ENCODE data around the gene PKHD1. TPM values are rescaled to one million over a fixed set of nuclear protein-coding genes. Genes with fewer than 3 reads are reported as not detected.
"Not testable (repeated sequence)": the region's sequence is repeated elsewhere in the genome, so short reads cannot be mapped to it uniquely, and the experiment has no call there.

PKHD1 gene
- total RNA-seq, 6 experiments from 2014 or later, result 1.2 to 3.0 (median 2.3) TPM

DNA sequence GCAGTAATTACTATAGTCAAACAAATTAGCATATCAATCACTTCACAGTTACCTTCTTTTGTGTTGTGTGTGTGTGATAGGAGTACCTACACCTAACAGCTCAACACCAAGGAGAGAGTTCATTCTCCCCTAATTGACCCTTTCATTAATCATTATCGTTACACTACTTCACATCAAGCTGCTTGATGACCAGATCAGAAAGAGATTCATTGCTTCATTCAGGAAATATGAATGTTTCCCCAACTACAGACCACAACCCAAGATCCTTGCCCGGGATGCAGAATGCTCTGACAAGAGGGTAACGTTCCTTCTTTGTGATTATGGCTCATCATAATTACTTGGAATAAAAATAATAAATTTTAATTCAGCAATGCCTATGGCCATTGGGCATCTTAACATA is 132.7 kb downstream of the PKHD1 start:
- Histone ChIP-seq H3K4me3 (no peak overlapping the region), H3K27ac (no peak overlapping the region), H3K4me1 (no peaks in the 10 kb centered on the region), H3K36me3 (no peaks in the 10 kb centered on the region), H3K9me3 (no peaks in the 10 kb centered on the region), H3K27me3 (no peaks in the 10 kb centered on the region)
- no peak for DNase-seq
- no peak for ATAC-seq
- TF ChIP-seq, protein P1, sequence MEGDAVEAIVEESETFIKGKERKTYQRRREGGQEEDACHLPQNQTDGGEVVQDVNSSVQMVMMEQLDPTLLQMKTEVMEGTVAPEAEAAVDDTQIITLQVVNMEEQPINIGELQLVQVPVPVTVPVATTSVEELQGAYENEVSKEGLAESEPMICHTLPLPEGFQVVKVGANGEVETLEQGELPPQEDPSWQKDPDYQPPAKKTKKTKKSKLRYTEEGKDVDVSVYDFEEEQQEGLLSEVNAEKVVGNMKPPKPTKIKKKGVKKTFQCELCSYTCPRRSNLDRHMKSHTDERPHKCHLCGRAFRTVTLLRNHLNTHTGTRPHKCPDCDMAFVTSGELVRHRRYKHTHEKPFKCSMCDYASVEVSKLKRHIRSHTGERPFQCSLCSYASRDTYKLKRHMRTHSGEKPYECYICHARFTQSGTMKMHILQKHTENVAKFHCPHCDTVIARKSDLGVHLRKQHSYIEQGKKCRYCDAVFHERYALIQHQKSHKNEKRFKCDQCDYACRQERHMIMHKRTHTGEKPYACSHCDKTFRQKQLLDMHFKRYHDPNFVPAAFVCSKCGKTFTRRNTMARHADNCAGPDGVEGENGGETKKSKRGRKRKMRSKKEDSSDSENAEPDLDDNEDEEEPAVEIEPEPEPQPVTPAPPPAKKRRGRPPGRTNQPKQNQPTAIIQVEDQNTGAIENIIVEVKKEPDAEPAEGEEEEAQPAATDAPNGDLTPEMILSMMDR (IDR thresholded peaks at IDR 0.05), result no peak
- TF ChIP-seq POLR2A (IDR thresholded peaks at IDR 0.05), result no peak
- intact Hi-C loops (cut with DNase I), result no loop called here
- WGBS (ENCODE audit: insufficient coverage, low coverage, low lambda C conversion rate, missing lambda C conversion rate), result 52% methylated on average over 3 of the region's 3 CpGs

DNA sequence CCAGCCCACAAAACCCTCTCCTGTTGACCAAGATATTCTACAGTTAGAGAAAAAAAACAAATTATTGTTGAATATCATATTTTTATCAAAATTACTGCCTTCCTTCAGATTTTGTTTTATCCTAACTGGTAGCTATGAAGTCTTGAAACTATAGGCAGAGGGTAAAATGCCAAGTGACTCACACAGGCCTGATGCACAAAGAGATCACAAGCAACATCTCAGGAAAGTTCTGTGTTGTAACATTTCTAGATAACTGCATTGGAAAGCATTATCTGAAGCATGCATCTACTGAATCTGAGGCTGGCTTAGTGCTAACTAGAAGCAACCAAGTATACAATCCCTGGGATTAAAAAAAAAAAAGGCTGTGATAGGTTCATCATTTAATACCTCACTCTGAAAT is 134.2 kb downstream of the PKHD1 start:
- Histone ChIP-seq H3K27ac (no peak overlapping the region), H3K4me3 (no peak overlapping the region), H3K27me3 (no peaks in the 10 kb centered on the region), H3K9me3 (no peaks in the 10 kb centered on the region), H3K4me1 (no peaks in the 10 kb centered on the region), H3K36me3 (no peaks in the 10 kb centered on the region)
- intact Hi-C loops (cut with DNase I), result no loop called here
- TF ChIP-seq, protein P1 (IDR thresholded peaks at IDR 0.05), result no peak
- TF ChIP-seq POLR2A (IDR thresholded peaks at IDR 0.05), result no peak
- no peak for DNase-seq
- no peak for ATAC-seq

DNA sequence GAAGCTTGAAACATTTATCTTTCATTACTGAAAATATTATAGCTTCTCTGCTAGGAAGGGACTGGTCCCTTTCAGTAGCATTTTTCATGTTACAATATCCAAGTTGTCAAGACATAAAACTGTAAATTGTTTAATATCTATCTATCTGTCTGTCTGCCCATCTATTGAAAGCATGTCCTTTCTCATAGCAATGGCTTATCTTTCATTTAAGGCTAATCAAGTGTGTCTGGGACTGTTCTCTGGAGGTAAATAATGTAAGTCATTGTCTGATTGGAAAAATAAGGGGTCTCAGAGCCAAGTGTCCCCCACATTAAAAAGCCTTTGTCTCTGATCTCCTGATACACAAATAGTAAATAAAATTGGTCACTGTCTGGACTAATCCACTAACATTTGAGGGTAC is 135.5 kb downstream of the PKHD1 start:
- DNase-seq, result no peak
- Histone ChIP-seq H3K4me3 (no peak overlapping the region), H3K27ac (no peak overlapping the region), H3K27me3 (no peaks in the 10 kb centered on the region), H3K36me3 (no peaks in the 10 kb centered on the region), H3K4me1 (no peaks in the 10 kb centered on the region), H3K9me3 (no peaks in the 10 kb centered on the region)
- TF ChIP-seq, protein P1 (IDR thresholded peaks at IDR 0.05), result no peak
- TF ChIP-seq POLR2A (IDR thresholded peaks at IDR 0.05), result no peak
- ATAC-seq, result no peak
- intact Hi-C loops (cut with DNase I), result no loop called here

DNA sequence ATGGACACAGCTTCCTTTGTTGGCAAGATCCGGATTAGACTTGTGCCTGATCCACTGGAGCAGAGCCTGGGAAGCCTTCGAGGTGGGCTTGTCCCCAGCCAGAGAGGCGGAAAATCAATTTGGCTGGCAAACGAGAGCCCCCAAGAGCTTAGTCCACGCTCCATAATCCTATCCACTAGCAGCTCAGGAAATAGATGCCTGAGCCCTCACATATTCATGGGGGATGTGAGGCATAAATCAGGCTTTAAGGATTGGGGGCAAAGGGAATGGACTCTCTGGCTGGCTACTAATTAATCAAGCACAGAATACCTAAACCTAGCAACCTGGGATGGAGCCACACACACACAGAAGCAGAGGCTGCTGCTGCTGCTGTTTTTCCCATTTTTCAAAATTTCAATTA is 137.9 kb downstream of the PKHD1 start:
- no peaks in the 10 kb centered on the region for H3K9me3 ChIP-seq
- DNase-seq (no peak), ATAC-seq (no peak)
- no peaks in the 10 kb centered on the region for H3K4me1 ChIP-seq
- intact Hi-C loops (cut with DNase I), result no loop called here
- no peak overlapping the region for H3K27ac ChIP-seq
- H3K4me3 ChIP-seq, result no peak overlapping the region
- no peak for TF ChIP-seq POLR2A (IDR thresholded peaks at IDR 0.05)
- TF ChIP-seq, protein P1 (IDR thresholded peaks at IDR 0.05), result no peak
- H3K36me3 ChIP-seq, result no peaks in the 10 kb centered on the region
- WGBS (ENCODE audit: insufficient coverage, low coverage, low lambda C conversion rate, missing lambda C conversion rate), result 87% methylated on average over 5 of the region's 5 CpGs
- H3K27me3 ChIP-seq, result no peaks in the 10 kb centered on the region

DNA sequence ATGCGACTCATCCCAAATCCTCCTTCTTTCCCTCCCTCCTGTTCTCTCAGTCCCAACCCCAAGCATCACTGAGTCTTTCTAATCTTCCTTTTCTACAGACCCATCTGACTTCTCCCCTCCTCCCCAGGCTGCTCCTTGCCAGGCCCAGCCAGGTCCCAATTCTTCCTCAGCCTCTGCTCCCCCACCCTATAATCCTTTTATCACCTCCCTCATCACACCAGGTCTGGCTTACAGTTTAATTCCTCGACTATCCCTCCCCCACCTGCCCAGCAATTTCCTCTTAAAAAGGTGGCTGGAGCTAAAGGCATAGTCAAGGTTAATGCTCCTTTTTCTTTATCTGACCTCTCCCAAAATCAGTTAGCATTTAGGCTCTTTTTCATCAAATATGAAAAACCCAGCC is 147.7 kb downstream of the PKHD1 start:
- H3K27ac ChIP-seq; H3K27me3 ChIP-seq; H3K4me3 ChIP-seq; DNase-seq; intact Hi-C loops (cut with DNase I); H3K4me1 ChIP-seq; ATAC-seq; H3K36me3 ChIP-seq; H3K9me3 ChIP-seq: not testable (repeated sequence)
- WGBS (ENCODE audit: insufficient coverage, low coverage, low lambda C conversion rate, missing lambda C conversion rate), result 47% methylated on average over 2 of the region's 2 CpGs
